Caco-2 (cell line): Measurements from ENCODE around the gene SEMA4B. TPM values are rescaled to one million over a fixed set of nuclear protein-coding genes. Genes with fewer than 3 reads are reported as not detected.

Experiments used
- BruUV-seq: library from RNA; stranded (reverse); fragments of 400-500 nt; replicated peaks from 2 replicates; lab custom pipeline; 2021; lab: Mats Ljungman, UMichigan
- CTCF ChIA-PET: fragments of 300-600 bp; sonication (Branson Sonifier 250); formaldehyde crosslinking; loops from one replicate; lab custom pipeline; 2022; ENCODE audit warnings: antibody characterized with exemption; lab: Charles Lee
- POLR2A ChIA-PET: fragments of 300-600 bp; sonication (Branson Sonifier 250); formaldehyde crosslinking; loops from one replicate; lab custom pipeline; 2022; ENCODE audit warnings: antibody characterized with exemption; lab: Charles Lee
- DNase-seq, 2 experiments: peaks; one replicate each; pipeline versions ENCODE4 v3.0.0 to v3.0.0-alpha.2; 2020 to 2022
- H3K27me3 ChIP-seq: replicated peaks from 2 replicates; pipeline ENCODE4 v1.6.0; 2011; ENCODE audit warnings: low read length; ENCODE audit not compliant: control insufficient read depth, insufficient read depth
- H3K36me3 ChIP-seq: 2 replicates; pipeline ENCODE4 v1.5.1; 2011; ENCODE audit warnings: low read length; ENCODE audit not compliant: control insufficient read depth, insufficient read depth
- H3K4me1 ChIP-seq: fragments of 250-450 bp; sonication (Bioruptor Pico); 2 replicates; pipeline ENCODE4 v1.5.1; 2020; ENCODE audit warnings: mild to moderate bottlenecking
- H3K4me3 ChIP-seq: 2 replicates; pipeline ENCODE4 v1.5.1; 2011; ENCODE audit warnings: low read depth, mild to moderate bottlenecking, control low read depth, low read length
- H3K9me3 ChIP-seq: fragments of 250-450 bp; sonication (Bioruptor Pico); 2 replicates; pipeline ENCODE4 v1.5.1; 2020; ENCODE audit warnings: mild to moderate bottlenecking, moderate library complexity
- H3K27ac Mint-ChIP-seq: one replicate; pipeline ENCODE4 v1.8.0; 2022; ENCODE audit warnings: mixed read lengths; ENCODE audit not compliant: unreplicated experiment
- H3K27me3 Mint-ChIP-seq: one replicate; pipeline ENCODE4 v1.8.0; 2022; ENCODE audit warnings: mixed read lengths; ENCODE audit not compliant: insufficient read depth, unreplicated experiment
- H3K36me3 Mint-ChIP-seq: one replicate; pipeline ENCODE4 v1.8.0; 2022; ENCODE audit warnings: mild to moderate bottlenecking, mixed read lengths; ENCODE audit not compliant: insufficient read depth, unreplicated experiment
- H3K4me1 Mint-ChIP-seq: one replicate; pipeline ENCODE4 v1.8.0; 2022; ENCODE audit warnings: low read depth, mixed read lengths; ENCODE audit not compliant: unreplicated experiment
- H3K4me3 Mint-ChIP-seq: one replicate; pipeline ENCODE4 v1.8.0; 2022; ENCODE audit warnings: mild to moderate bottlenecking, moderate library complexity, mixed read lengths; ENCODE audit not compliant: unreplicated experiment
- H3K9me3 Mint-ChIP-seq: one replicate; pipeline ENCODE4 v1.8.0; 2022; ENCODE audit warnings: mixed read lengths; ENCODE audit not compliant: unreplicated experiment
- intact Hi-C: fragments of 100-400 bp; cut with micrococcal nuclease; formaldehyde crosslinking; loops from one replicate; pipeline ENCODE4 v1.10.0; 2022; ENCODE audit not compliant: unreplicated experiment
- total RNA-seq: library from RNA; stranded (reverse); gene quantifications from 2 replicates; pipeline ENCODE4 v1.2.3, GENCODE V29; 2022
- TF ChIP-seq, protein P1 (sequence below), 2 experiments: fragments of 200-600 bp in 1 of 2; IDR thresholded peaks; 1 replicate in 1 of 2; 2 replicates in 1 of 2; pipeline versions ENCODE4 v1.5.1 to v1.8.0; 2011 to 2022; ENCODE audit warnings: antibody characterized with exemption in 1 of 2, control low read depth in 1 of 2, inconsistent platforms in 1 of 2, low read depth in 1 of 2, low read length in 1 of 2, mild to moderate bottlenecking in 1 of 2, moderate library complexity in 1 of 2; ENCODE audit not compliant: insufficient read depth in 1 of 2, severe bottlenecking in 1 of 2, unreplicated experiment in 1 of 2

The SEMA4B gene
- total RNA-seq, 1 experiment from 2014 or later, result 13.9 TPM

DNA sequence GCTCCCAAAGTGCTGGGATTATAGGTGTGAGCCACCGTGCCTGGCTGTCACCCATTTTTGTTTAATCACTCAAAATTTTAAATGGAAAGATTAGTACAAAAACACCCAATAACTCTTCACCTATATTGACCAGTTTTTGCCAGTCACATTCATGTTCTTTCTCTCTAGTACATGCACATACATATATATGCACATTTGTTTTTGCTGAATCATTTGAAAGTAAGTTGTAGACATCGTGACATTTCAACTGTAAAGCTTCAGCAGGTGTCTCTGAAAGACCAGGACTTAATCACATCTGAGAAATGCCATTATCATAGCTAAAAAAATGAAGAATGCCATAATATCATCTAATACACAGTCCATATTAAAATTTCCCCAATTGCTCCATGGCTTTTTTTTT lies 6.5 kb upstream of the SEMA4B start:
- Mint-ChIP-seq H3K4me3 (no peak overlapping the region), H3K4me1 (no peaks in the 10 kb centered on the region), H3K27me3 (no peaks in the 10 kb centered on the region), H3K27ac (no peak overlapping the region), H3K9me3 (no peaks in the 10 kb centered on the region), H3K36me3 (no peaks in the 10 kb centered on the region)
- intact Hi-C loops, result no loop called here
- no peak for DNase-seq
- Histone ChIP-seq H3K9me3 (no peaks in the 10 kb centered on the region), H3K36me3 (no peaks in the 10 kb centered on the region), H3K27me3 (no peaks in the 10 kb centered on the region), H3K4me1 (no peaks in the 10 kb centered on the region), H3K4me3 (no peak overlapping the region)
- TF ChIP-seq, protein P1, sequence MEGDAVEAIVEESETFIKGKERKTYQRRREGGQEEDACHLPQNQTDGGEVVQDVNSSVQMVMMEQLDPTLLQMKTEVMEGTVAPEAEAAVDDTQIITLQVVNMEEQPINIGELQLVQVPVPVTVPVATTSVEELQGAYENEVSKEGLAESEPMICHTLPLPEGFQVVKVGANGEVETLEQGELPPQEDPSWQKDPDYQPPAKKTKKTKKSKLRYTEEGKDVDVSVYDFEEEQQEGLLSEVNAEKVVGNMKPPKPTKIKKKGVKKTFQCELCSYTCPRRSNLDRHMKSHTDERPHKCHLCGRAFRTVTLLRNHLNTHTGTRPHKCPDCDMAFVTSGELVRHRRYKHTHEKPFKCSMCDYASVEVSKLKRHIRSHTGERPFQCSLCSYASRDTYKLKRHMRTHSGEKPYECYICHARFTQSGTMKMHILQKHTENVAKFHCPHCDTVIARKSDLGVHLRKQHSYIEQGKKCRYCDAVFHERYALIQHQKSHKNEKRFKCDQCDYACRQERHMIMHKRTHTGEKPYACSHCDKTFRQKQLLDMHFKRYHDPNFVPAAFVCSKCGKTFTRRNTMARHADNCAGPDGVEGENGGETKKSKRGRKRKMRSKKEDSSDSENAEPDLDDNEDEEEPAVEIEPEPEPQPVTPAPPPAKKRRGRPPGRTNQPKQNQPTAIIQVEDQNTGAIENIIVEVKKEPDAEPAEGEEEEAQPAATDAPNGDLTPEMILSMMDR (IDR thresholded peaks at IDR 0.05; ENCODE audit: insufficient read depth in 1 of 2, low read depth in 1 of 2, low read length in 1 of 2, severe bottlenecking in 1 of 2, unreplicated experiment in 1 of 2), result no peak
- POLR2A ChIA-PET, result no interaction called here
- CTCF ChIA-PET, result interaction anchor here (0.5 kb wide), 1 partner anchor 38 kb away, joined by 3 read pairs; no protein-coding TSS in a partner anchor
- no TSS peak for BruUV-seq

DNA sequence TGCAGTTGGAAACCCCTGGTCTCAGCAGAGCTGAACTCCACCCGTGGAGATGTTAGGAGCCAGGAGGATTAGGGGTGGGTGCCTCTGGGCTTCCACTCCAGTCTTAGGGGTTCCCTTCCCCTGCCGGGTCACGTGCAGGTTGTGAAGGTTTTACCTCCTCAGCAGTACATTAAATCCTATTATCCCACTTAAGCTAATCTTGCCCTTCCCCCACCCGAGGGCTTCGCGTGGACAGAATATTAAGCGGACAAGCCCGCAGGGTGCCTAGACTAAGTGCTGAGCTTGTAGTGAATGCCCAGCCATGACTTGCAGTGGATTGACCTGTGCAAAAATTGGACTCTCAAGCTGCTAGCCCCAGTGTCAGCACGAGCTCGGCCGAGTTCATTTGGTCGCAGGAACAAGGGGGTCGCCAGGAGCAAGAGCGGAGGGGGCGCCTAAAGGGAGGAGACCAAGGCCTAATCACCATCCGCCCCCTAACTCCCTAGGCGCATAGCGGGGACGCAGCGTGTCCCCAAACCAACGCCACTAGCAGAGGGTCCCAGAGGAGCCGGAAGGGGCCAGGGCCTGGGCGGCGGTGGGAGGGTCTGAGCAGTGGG lies 498 bp upstream of the SEMA4B start:
- Mint-ChIP-seq H3K4me1 (no peaks in the 10 kb centered on the region), H3K36me3 (no peaks in the 10 kb centered on the region), H3K27ac (peak overlapping the region; percentile 61), H3K27me3 (no peaks in the 10 kb centered on the region), H3K9me3 (no peaks in the 10 kb centered on the region), H3K4me3 (peak overlapping the region; percentile 79)
- DNase-seq, result no peak
- POLR2A ChIA-PET, result interaction anchor here (0.7 to 1.4 kb wide), 2 partner anchors 33 to 51 kb away, joined by 4 to 7 read pairs; partner anchors contain the start of genes CIB1 and GDPGP1
- H3K27me3 ChIP-seq, result no peaks in the 10 kb centered on the region
- no TSS peak for BruUV-seq
- H3K4me1 ChIP-seq, result no peaks in the 10 kb centered on the region
- intact Hi-C loops, result no loop called here
- CTCF ChIA-PET, result interaction anchor here (0.6 to 1.5 kb wide), 7 partner anchors 11 to 134 kb away, joined by 3 to 13 read pairs (median 3); no protein-coding TSS in a partner anchor
- peak overlapping the region; percentile 90 for H3K4me3 ChIP-seq
- H3K36me3 ChIP-seq, result no peaks in the 10 kb centered on the region
- TF ChIP-seq, protein P1 (IDR thresholded peaks at IDR 0.05; ENCODE audit: insufficient read depth in 1 of 2, low read depth in 1 of 2, low read length in 1 of 2, severe bottlenecking in 1 of 2, unreplicated experiment in 1 of 2), result no peak
- no peaks in the 10 kb centered on the region for H3K9me3 ChIP-seq

DNA sequence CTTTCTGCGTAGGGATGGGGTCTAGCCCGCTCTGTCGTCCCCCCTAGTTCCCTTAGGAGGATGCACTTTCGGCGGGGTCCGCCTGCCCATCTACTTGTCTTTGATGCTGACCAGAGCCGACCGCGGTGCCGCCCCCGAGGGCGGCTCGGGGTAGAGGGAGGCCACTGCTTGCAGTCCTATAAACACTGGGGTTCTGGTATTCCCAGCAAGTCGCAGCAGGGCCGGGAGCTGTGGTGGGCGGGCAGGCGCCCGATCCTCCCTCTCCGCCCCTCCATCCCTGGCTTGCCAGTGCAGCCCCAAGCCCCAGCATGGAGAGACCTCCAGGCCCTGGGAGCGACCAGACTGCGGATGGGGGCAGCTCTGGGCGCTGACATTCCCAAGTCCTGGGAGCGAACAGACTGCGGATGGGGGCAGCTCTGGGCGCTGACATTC lies 830 bp downstream of the SEMA4B start:
- CTCF ChIA-PET, result interaction anchor here (1.0 to 1.5 kb wide), 4 partner anchors 13 to 59 kb away, joined by 3 to 13 read pairs (median 4); partner anchors contain the start of genes CIB1 and GDPGP1
- H3K27me3 Mint-ChIP-seq, result no peaks in the 10 kb centered on the region
- H3K4me1 Mint-ChIP-seq, result no peaks in the 10 kb centered on the region
- peak overlapping the region; percentile 79 for H3K4me3 Mint-ChIP-seq
- Histone ChIP-seq H3K9me3 (no peaks in the 10 kb centered on the region), H3K4me1 (no peaks in the 10 kb centered on the region), H3K4me3 (peak overlapping the region; percentile 90), H3K27me3 (no peaks in the 10 kb centered on the region), H3K36me3 (no peaks in the 10 kb centered on the region)
- intact Hi-C loops, result no loop called here
- H3K36me3 Mint-ChIP-seq, result no peaks in the 10 kb centered on the region
- no peaks in the 10 kb centered on the region for H3K9me3 Mint-ChIP-seq
- DNase-seq, result no peak
- TF ChIP-seq, protein P1 (IDR thresholded peaks at IDR 0.05; ENCODE audit: insufficient read depth in 1 of 2, low read depth in 1 of 2, low read length in 1 of 2, severe bottlenecking in 1 of 2, unreplicated experiment in 1 of 2), result no peak
- POLR2A ChIA-PET, result interaction anchor here (1.3 to 1.4 kb wide), 2 partner anchors 13 to 32 kb away, joined by 4 to 7 read pairs; partner anchors contain the start of genes CIB1 and GDPGP1
- BruUV-seq, result no TSS peak
- H3K27ac Mint-ChIP-seq, result no peak overlapping the region
